HFF-Myc (cell line): ENCODE data around the gene FBXO15.

ENCODE experiments used
- DNase-seq: peaks from one replicate; pipeline ENCODE4 v3.0.0-alpha.2; 2011; ENCODE audit warnings: low read depth; ENCODE audit errors: extremely low read depth
- H3K4me3 ChIP-seq: replicated peaks from 2 replicates; pipeline ENCODE4 v1.5.1; 2011; ENCODE audit warnings: low read depth, mild to moderate bottlenecking, control low read depth, low read length
- CTCF ChIP-seq: IDR thresholded peaks from 2 replicates; pipeline ENCODE4 v1.5.1; 2012; ENCODE audit warnings: mild to moderate bottlenecking, low read depth, low read length, control low read depth; ENCODE audit errors: missing control alignments

The FBXO15 gene

GRCh38 chr18:74108460-74108859 is 39.2 kb downstream of the FBXO15 start:
- no peak overlapping the region for H3K4me3 ChIP-seq

GRCh38 chr18:74097803-74098202 is 49.8 kb downstream of the FBXO15 start:
- H3K4me3 ChIP-seq = no peak overlapping the region
- no peak for TF ChIP-seq CTCF
- no peak for DNase-seq

More at GRCh38 chr18:74108460-74108859, 39.2 kb downstream of the FBXO15 start:
- no peak for DNase-seq
- no peak for TF ChIP-seq CTCF

- no peak for TF ChIP-seq CTCF
- no peak overlapping the region for H3K4me3 ChIP-seq
- no peak for DNase-seq
Measured at GRCh38 chr18:74092922-74093321, 54.7 kb downstream of the FBXO15 start.

GRCh38 chr18:74084184-74084855 is 63.3 kb downstream of the FBXO15 start:
- TF ChIP-seq CTCF = no peak
- no peak overlapping the region for H3K4me3 ChIP-seq
- DNase-seq = no peak

GRCh38 chr18:74083557-74083952 is 64.1 kb downstream of the FBXO15 start:
- TF ChIP-seq CTCF = no peak
- no peak overlapping the region for H3K4me3 ChIP-seq
- no peak for DNase-seq

- DNase-seq = no peak
- no peak for TF ChIP-seq CTCF
- H3K4me3 ChIP-seq = no peak overlapping the region
Measured at GRCh38 chr18:74082742-74083556, 64.7 kb downstream of the FBXO15 start.
